Subcutaneous abdominal adipose tissue (tissue), 5 donors: ENCODE measurements around the gene MBOAT2.
"Not testable (repeated sequence)": the region's sequence is repeated elsewhere in the genome, so short reads cannot be mapped to it uniquely, and the experiment has no call there.

Source experiments
- H3K27ac ChIP-seq: one replicate; pipeline ENCODE4 v1.7.0; 2013; ENCODE audit warnings: low read depth, mild to moderate bottlenecking, inconsistent platforms, low read length, moderate library complexity
- H3K27me3 ChIP-seq, 5 donors: one replicate each; pipeline ENCODE4 v1.7.0; 2013; ENCODE audit warnings: low read length in 5 of 5, inconsistent platforms in 1 of 5; ENCODE audit not compliant: control insufficient read depth in 5 of 5, insufficient read depth in 4 of 5
- H3K36me3 ChIP-seq, 5 donors: one replicate each; pipeline ENCODE4 v1.7.0; 2013; ENCODE audit warnings: low read length in 5 of 5; ENCODE audit not compliant: control insufficient read depth in 5 of 5, insufficient read depth in 5 of 5
- H3K4me1 ChIP-seq, 5 donors: one replicate each; pipeline ENCODE4 v1.7.0; 2013; ENCODE audit warnings: low read length in 5 of 5, mild to moderate bottlenecking in 3 of 5, moderate library complexity in 1 of 5; ENCODE audit not compliant: control insufficient read depth in 5 of 5, insufficient read depth in 5 of 5
- H3K4me3 ChIP-seq, 5 donors: one replicate each; pipeline ENCODE4 v1.7.0; 2013; ENCODE audit warnings: low read length in 5 of 5, low read depth in 1 of 5
- H3K9ac ChIP-seq, 5 donors: one replicate each; pipeline ENCODE4 v1.7.0; 2013; ENCODE audit warnings: low read length in 5 of 5, mild to moderate bottlenecking in 4 of 5, moderate library complexity in 3 of 5
- H3K9me3 ChIP-seq, 5 donors: one replicate each; pipeline ENCODE4 v1.7.0; 2013; ENCODE audit warnings: low read length in 5 of 5; ENCODE audit not compliant: control insufficient read depth in 5 of 5
- donor health status: healthy.
- donor health status: healthy.
- donor health status: healthy.
- donor health status: healthy.
- donor health status: healthy.

The MBOAT2 gene

GRCh38 chr2:8935982-8936381, 67.5 kb downstream of the MBOAT2 start:
- Histone ChIP-seq H3K27ac (no peak overlapping the region), H3K4me1 (no peaks in the 10 kb centered on the region), H3K9me3 (peaks cover 0 to 3% (median 0%) of the 10 kb centered on the region in 5 donors), H3K4me3 (no peak overlapping the region), H3K36me3 (peaks cover 0 to 8% (median 0%) of the 10 kb centered on the region in 5 donors), H3K9ac (no peak overlapping the region), H3K27me3 (no peaks in the 10 kb centered on the region)

GRCh38 chr2:8934338-8934737, 69.1 kb downstream of the MBOAT2 start:
- H3K27me3 ChIP-seq = no peaks in the 10 kb centered on the region
- H3K4me3 ChIP-seq = no peak overlapping the region
- H3K4me1 ChIP-seq = no peaks in the 10 kb centered on the region
- H3K36me3 ChIP-seq = peaks cover 0 to 6% (median 0%) of the 10 kb centered on the region in 5 donors
- H3K9ac ChIP-seq = no peak overlapping the region
- H3K27ac ChIP-seq = no peak overlapping the region
- peaks cover 0 to 3% (median 0%) of the 10 kb centered on the region in 5 donors for H3K9me3 ChIP-seq

GRCh38 chr2:8932702-8933101, 70.8 kb downstream of the MBOAT2 start:
- no peaks in the 10 kb centered on the region for H3K36me3 ChIP-seq
- no peak overlapping the region for H3K9ac ChIP-seq
- H3K27me3 ChIP-seq = no peaks in the 10 kb centered on the region
- H3K4me1 ChIP-seq = no peaks in the 10 kb centered on the region
- H3K9me3 ChIP-seq = no peaks in the 10 kb centered on the region
- no peak overlapping the region for H3K27ac ChIP-seq
- no peak overlapping the region for H3K4me3 ChIP-seq

GRCh38 chr2:8930185-8930584, 73.3 kb downstream of the MBOAT2 start:
- H3K27me3 ChIP-seq, H3K27ac ChIP-seq, H3K4me1 ChIP-seq, H3K9ac ChIP-seq, H3K4me3 ChIP-seq, H3K9me3 ChIP-seq, H3K36me3 ChIP-seq: not testable (repeated sequence)

- Histone ChIP-seq H3K9ac (no peak overlapping the region), H3K27me3 (no peaks in the 10 kb centered on the region), H3K9me3 (no peaks in the 10 kb centered on the region), H3K4me1 (no peaks in the 10 kb centered on the region), H3K36me3 (no peaks in the 10 kb centered on the region), H3K27ac (no peak overlapping the region), H3K4me3 (no peak overlapping the region)
These were observed 74.4 kb downstream of the MBOAT2 start for GRCh38 chr2:8929128-8929527.

- Histone ChIP-seq H3K27ac (no peak overlapping the region), H3K4me3 (no peak overlapping the region), H3K36me3 (no peaks in the 10 kb centered on the region), H3K9ac (no peak overlapping the region), H3K4me1 (no peaks in the 10 kb centered on the region), H3K9me3 (no peaks in the 10 kb centered on the region), H3K27me3 (no peaks in the 10 kb centered on the region)
These were observed 75.7 kb downstream of the MBOAT2 start for GRCh38 chr2:8927510-8928455.

GRCh38 chr2:8926356-8926755, 77.1 kb downstream of the MBOAT2 start:
- Histone ChIP-seq H3K9ac (no peak overlapping the region), H3K36me3 (no peaks in the 10 kb centered on the region), H3K27ac (no peak overlapping the region), H3K4me3 (no peak overlapping the region), H3K9me3 (no peaks in the 10 kb centered on the region), H3K27me3 (no peaks in the 10 kb centered on the region), H3K4me1 (no peaks in the 10 kb centered on the region)

- H3K27ac ChIP-seq = no peak overlapping the region
- no peaks in the 10 kb centered on the region for H3K4me1 ChIP-seq
- H3K27me3 ChIP-seq = no peaks in the 10 kb centered on the region
- no peaks in the 10 kb centered on the region for H3K36me3 ChIP-seq
- H3K9ac ChIP-seq = no peak overlapping the region
- no peak overlapping the region for H3K4me3 ChIP-seq
- H3K9me3 ChIP-seq = no peaks in the 10 kb centered on the region
These were observed 78.1 kb downstream of the MBOAT2 start for GRCh38 chr2:8925411-8925810.

- Histone ChIP-seq H3K9ac (no peak overlapping the region), H3K27me3 (no peaks in the 10 kb centered on the region), H3K36me3 (no peaks in the 10 kb centered on the region), H3K4me1 (no peaks in the 10 kb centered on the region), H3K9me3 (no peaks in the 10 kb centered on the region), H3K4me3 (no peak overlapping the region), H3K27ac (no peak overlapping the region)
These were observed 80.3 kb downstream of the MBOAT2 start for GRCh38 chr2:8923183-8923582.

GRCh38 chr2:8922431-8922830, 81.1 kb downstream of the MBOAT2 start:
- Histone ChIP-seq H3K9me3 (no peaks in the 10 kb centered on the region), H3K27me3 (no peaks in the 10 kb centered on the region)

More at GRCh38 chr2:8922431-8922830, 81.1 kb downstream of the MBOAT2 start:
- Histone ChIP-seq H3K36me3 (no peaks in the 10 kb centered on the region), H3K4me3 (no peak overlapping the region), H3K4me1 (no peaks in the 10 kb centered on the region), H3K9ac (no peak overlapping the region), H3K27ac (no peak overlapping the region)
